Tibial artery (tissue), 4 donors: Measurements from ENCODE around the gene GPC6.

Experiments
- DNase-seq, 2 donors: peaks; one replicate each; pipeline ENCODE4 v3.0.0-alpha.2; 2019
- H3K27ac ChIP-seq, 2 donors: fragments of 200-600 bp; sonication (generic) in 1 of 2; 1 replicate in 1 of 2; 2 replicates in 1 of 2; pipeline ENCODE4 v1.5.1; 2018 to 2019; ENCODE audit warnings: mild to moderate bottlenecking in 1 of 2
- H3K27me3 ChIP-seq, 2 donors: fragments of 200-600 bp; sonication (generic) in 1 of 2; one replicate each; pipeline versions ENCODE4 v1.5.1 to v1.6.0; 2016 to 2019
- H3K36me3 ChIP-seq, 3 donors: fragments of 200-600 bp; sonication (generic) in 2 of 3; one replicate each; pipeline ENCODE4 v1.5.1; 2016 to 2019; ENCODE audit warnings: mild to moderate bottlenecking in 2 of 3
- H3K4me1 ChIP-seq, 4 donors: fragments of 200-600 bp; sonication (generic) in 2 of 4; 1 replicate in 3 of 4; 2 replicates in 1 of 4; pipeline ENCODE4 v1.5.1; 2016 to 2019
- H3K4me3 ChIP-seq, 2 donors: fragments of 200-600 bp; sonication (generic) in 1 of 2; 1 replicate in 1 of 2; 2 replicates in 1 of 2; pipeline ENCODE4 v1.5.1; 2018 to 2019; ENCODE audit warnings: mild to moderate bottlenecking in 2 of 2
- H3K9me3 ChIP-seq, 3 donors: fragments of 200-600 bp; sonication (generic) in 1 of 3; one replicate each; pipeline ENCODE4 v1.5.1; 2016 to 2019
- CTCF ChIP-seq, 2 experiments: fragments of 200-600 bp in 1 of 2; fragments of 450-650 bp in 1 of 2; IDR thresholded peaks; one replicate each; pipeline ENCODE4 v1.5.1; 2017 to 2019; ENCODE audit warnings: antibody characterized with exemption in 2 of 2, mild to moderate bottlenecking in 1 of 2, moderate library complexity in 1 of 2
- intact Hi-C: fragments of 100-400 bp; cut with DNase I; formaldehyde crosslinking; loops from one replicate; pipeline ENCODE4 v1.15.0; 2023; ENCODE audit warnings: low total_unique reads

The GPC6 gene

GRCh38 chr13:94400874-94401273 lies 1174.3 kb downstream of the GPC6 start:
- Histone ChIP-seq H3K4me1 (no peaks in the 10 kb centered on the region), H3K4me3 (no peak overlapping the region), H3K9me3 (no peaks in the 10 kb centered on the region), H3K36me3 (peaks cover 0 to 5% (median 0%) of the 10 kb centered on the region in 3 donors), H3K27ac (no peak overlapping the region), H3K27me3 (no peaks in the 10 kb centered on the region)
- no peak for TF ChIP-seq CTCF (IDR thresholded peaks at IDR 0.05)
- intact Hi-C loops = no loop called here
- DNase-seq = no peak

DNA sequence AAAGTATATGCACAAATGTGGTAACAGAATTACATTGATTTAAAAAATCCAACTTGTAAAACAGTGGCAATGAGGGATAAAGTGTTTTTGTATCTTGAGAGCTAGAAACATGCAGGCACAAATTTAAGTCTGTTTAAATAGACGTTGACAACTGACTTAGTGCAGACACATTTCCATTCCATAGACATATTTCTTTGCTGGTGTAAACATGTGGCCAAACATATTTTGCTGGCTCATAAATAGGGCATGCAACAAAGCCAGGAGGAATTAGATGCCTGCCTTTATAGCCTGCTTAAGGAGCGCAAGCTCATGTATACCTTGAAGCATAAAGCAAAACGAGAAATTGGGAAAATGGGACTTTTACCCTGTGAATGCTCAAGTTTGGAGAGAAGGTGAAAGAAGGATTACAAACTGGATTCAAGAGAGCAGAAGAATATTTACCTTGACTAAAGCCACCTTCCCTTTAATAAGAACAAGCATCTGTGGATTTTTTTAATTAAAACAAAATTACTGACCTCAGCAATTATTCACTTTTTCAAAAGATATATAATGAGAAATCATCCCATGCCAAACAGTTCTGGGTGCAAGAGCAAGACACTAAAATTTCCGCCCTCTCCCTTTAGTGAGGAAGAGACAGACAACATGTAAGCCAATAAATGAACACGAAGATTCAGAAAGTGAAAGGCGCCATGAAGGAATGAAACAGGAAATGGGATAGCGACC lies 1181.9 kb downstream of the GPC6 start:
- H3K4me1 ChIP-seq = no peaks in the 10 kb centered on the region
- H3K27me3 ChIP-seq = no peaks in the 10 kb centered on the region
- no peak overlapping the region for H3K27ac ChIP-seq
- no peak overlapping the region for H3K4me3 ChIP-seq
- intact Hi-C loops = no loop called here
- H3K36me3 ChIP-seq = peaks cover 0 to 5% (median 0%) of the 10 kb centered on the region in 3 donors
- no peak for DNase-seq
- TF ChIP-seq CTCF (IDR thresholded peaks at IDR 0.05) = no peak
- H3K9me3 ChIP-seq = no peaks in the 10 kb centered on the region

DNA sequence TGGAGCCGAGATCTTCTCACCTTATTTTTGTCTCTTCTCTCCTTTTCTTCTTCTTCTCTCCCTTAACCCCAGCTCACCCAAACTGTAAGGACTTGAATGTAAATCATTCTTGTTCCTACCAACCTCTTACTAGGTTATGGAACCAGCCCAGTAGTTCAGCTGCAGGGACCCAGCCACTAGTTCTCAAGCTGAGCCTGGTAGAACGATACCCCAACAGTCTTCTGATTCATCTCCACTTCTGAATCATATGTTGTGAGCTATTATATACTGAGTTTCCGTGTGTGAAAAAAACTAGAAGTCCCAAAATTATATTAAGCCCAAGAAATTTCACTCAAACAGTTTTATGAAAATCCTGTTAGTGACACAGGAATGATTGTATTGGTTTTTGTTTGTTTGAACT lies 1185.1 kb downstream of the GPC6 start:
- TF ChIP-seq CTCF (IDR thresholded peaks at IDR 0.05) = no peak
- intact Hi-C loops = no loop called here
- H3K4me3 ChIP-seq = no peak overlapping the region
- no peak for DNase-seq
- H3K36me3 ChIP-seq = no peaks in the 10 kb centered on the region
- H3K27ac ChIP-seq = no peak overlapping the region
- no peaks in the 10 kb centered on the region for H3K9me3 ChIP-seq
- H3K4me1 ChIP-seq = no peaks in the 10 kb centered on the region
- H3K27me3 ChIP-seq = no peaks in the 10 kb centered on the region

- TF ChIP-seq CTCF (IDR thresholded peaks at IDR 0.05) = no peak
- no peaks in the 10 kb centered on the region for H3K9me3 ChIP-seq
- H3K4me3 ChIP-seq = no peak overlapping the region
- no peaks in the 10 kb centered on the region for H3K27me3 ChIP-seq
- no peaks in the 10 kb centered on the region for H3K36me3 ChIP-seq
- intact Hi-C loops = no loop called here
- H3K27ac ChIP-seq = no peak overlapping the region
- no peaks in the 10 kb centered on the region for H3K4me1 ChIP-seq
- no peak for DNase-seq
Observed at GRCh38 chr13:94412870-94413597, 1186.4 kb downstream of the GPC6 start.

GRCh38 chr13:94413598-94413944 lies 1187.0 kb downstream of the GPC6 start:
- DNase-seq = no peak
- H3K4me1 ChIP-seq = no peaks in the 10 kb centered on the region
- H3K4me3 ChIP-seq = no peak overlapping the region
- no peaks in the 10 kb centered on the region for H3K36me3 ChIP-seq
- no peak overlapping the region for H3K27ac ChIP-seq
- H3K9me3 ChIP-seq = no peaks in the 10 kb centered on the region
- intact Hi-C loops = no loop called here
- TF ChIP-seq CTCF (IDR thresholded peaks at IDR 0.05) = no peak
- H3K27me3 ChIP-seq = no peaks in the 10 kb centered on the region
